GM18907 (cell line): ENCODE results near the gene ST8SIA3.

Experiments
- ATAC-seq: cut with Tn5 transposase; IDR thresholded peaks from one replicate; pipeline ENCODE4 v1.9.1; 2021; ENCODE audit warnings: mild to moderate bottlenecking, moderate library complexity; ENCODE audit not compliant: unreplicated experiment

The ST8SIA3 gene, protein sequence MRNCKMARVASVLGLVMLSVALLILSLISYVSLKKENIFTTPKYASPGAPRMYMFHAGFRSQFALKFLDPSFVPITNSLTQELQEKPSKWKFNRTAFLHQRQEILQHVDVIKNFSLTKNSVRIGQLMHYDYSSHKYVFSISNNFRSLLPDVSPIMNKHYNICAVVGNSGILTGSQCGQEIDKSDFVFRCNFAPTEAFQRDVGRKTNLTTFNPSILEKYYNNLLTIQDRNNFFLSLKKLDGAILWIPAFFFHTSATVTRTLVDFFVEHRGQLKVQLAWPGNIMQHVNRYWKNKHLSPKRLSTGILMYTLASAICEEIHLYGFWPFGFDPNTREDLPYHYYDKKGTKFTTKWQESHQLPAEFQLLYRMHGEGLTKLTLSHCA

DNA sequence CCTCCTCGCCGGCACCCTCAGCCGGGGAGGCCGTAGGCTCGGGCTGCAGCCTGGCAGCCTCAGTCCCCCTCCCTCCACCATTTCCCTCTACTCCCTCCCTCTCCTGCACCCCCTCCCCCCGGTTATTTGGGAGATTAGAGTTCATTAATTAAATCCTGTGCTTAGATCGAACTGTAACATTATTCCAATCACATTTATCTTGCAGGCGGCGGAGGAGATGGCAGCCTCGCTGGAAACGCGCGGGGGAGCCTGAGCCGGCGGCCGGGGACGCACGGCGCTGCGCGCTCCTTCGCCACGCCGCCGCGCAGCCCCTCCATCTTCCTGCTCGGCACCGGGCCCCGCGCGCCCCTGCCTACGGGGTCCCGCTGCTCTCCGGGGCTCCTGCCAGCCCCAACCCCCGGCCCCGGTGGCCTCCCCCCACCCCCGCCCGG is at the start of gene ST8SIA3:
Gene ST8SIA3 (plus strand): TSS at position 287 of the 431 bp plus-strand sequence. CDS start 290 bp downstream, outside the sequence.
- ATAC-seq: no peak

DNA sequence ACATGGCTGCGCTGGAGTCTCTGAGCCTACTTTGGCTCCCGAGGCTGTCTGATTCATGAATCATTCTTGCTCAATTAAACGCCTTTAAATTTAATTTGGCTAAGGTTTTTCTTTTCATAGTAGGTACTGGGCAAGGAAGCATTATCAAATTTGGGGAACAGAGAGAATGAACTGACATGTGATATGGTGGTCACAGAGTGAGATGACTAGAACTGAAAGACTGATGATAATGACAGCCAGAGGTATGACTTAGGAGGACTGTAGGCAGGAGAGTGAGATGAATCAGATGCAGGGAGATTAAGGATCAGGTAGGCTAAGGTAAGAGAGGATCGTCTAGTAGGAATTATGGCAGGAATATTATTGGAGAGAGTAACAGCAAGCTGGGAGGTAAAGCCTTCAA is 40.9 kb upstream of the ST8SIA3 start:
- no peak for ATAC-seq

DNA sequence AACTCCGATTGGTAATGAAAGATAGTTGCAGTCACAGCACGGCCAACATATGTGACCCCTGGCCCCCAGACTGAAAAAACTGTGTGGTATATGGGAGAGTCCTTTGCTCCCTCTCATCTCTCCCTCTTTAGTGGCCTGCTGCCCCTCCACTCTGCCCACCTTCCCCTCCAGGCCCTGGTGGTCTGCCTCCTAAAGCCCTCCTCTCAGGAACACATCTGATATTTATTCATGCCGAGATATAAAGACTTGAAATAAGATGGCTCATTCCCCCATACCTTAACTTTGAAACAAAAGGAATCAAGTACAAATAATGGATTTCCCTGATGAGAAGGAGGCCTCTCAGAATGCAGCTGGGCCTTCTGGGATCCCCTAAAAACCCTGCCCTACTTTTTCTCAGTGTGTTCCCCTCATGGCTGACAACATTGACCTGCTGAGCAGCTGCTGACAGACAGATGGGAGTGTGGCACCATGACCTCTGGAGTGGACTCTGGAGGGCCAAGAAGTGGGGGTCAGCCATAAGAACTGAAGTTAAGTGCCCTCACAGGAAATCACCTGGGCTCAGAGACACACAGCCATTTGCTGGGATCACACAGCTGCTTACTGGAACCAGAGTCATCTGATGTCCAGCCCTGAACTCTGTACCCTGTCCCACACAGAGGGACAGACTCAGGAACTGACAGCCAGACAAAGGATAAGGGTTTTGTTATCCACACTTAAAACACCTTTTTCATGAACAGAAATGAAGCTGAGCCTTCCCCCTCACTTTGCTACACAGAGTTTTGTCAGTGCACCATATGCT is 39.8 kb upstream of the ST8SIA3 start:
- ATAC-seq: no peak

GRCh38 chr18:57320603-57321002 is 31.8 kb upstream of the ST8SIA3 start:
- ATAC-seq: no peak

DNA sequence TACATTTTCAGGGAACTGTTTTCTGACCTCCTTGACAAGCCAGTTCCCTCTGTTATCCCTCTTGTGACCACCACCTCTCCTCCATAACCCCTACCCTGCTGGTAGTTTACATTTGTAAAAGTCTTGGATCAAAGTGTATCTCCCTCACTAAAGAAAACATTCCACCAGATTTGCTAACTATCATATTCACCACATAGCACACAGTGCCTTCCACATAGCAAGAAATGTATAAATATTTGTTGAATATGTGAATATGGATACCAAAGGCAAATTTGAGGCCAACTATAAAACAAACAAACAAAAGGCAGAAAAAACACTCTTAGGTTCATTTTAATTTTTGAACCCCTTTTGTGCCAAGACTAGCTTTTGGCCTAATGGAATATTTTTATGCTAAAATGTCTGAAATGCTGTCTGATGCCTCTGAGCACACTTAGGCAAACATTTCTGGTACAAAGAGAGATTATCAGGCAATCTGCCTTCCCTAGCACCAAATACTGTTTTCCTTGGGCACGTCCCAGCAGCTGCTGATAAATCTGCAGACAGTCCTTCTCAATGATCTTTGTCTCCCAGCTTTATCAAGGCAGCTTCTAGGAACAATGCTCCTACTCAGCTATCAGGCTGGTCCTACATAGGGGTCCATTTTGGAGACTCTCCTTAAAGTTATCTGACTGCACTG is 26.7 kb upstream of the ST8SIA3 start:
- no peak for ATAC-seq

DNA sequence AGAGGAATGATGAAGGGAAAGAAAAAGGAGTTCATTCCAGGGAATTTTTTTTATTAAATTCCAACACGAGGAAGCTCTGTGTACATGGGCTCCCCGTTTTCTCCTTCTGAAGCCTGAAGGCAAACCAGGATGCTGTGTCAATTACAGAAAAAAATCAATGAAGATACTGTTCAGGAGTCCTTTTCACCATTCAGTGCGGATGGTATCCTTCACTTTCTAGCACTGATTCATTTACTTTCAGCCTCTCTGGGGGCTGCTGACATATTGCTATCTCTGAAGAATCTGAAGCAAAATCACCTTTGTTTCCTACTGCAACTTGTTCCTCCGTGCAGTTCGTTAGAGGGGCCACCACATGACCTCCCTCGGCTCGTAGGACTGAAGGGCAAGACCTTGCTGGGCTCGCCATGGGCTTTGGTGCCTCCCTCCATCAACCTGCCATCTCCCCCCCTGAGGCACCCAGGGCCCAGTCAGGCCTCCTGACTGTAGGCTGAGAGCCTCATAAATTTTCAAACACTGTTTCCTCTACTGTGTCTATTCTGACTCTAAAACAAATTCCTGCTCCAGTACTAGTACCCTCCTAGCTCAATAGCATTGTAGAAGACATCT is 25.5 kb upstream of the ST8SIA3 start:
- no peak for ATAC-seq

GRCh38 chr18:57328665-57329064 is 23.7 kb upstream of the ST8SIA3 start:
- no peak for ATAC-seq

- ATAC-seq: no peak
Measured at GRCh38 chr18:57329856-57330255, 22.5 kb upstream of the ST8SIA3 start.

GRCh38 chr18:57331718-57332117 is 20.6 kb upstream of the ST8SIA3 start:
- no peak for ATAC-seq

DNA sequence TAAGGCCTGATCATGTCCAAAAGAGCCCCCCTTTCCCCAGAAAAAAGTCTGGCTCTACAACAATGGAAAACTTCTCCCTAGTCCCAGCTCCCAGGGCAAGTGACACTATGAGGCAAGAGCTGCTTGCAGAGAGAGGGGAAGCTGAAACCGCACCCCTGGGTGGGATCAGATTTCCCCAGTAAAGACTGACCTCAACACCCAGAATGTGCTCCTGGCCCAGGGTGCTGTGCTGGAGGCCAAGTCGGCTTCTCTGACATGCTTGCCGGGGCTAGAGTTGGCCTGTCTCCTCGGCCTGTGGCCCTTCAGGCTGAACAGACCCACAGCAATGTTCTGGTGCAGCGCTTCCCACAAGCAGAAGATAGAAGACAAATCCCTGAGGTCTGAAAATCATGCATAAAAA is 18.4 kb upstream of the ST8SIA3 start:
- ATAC-seq: no peak

GRCh38 chr18:57334383-57334782 is 18.0 kb upstream of the ST8SIA3 start:
- no peak for ATAC-seq

DNA sequence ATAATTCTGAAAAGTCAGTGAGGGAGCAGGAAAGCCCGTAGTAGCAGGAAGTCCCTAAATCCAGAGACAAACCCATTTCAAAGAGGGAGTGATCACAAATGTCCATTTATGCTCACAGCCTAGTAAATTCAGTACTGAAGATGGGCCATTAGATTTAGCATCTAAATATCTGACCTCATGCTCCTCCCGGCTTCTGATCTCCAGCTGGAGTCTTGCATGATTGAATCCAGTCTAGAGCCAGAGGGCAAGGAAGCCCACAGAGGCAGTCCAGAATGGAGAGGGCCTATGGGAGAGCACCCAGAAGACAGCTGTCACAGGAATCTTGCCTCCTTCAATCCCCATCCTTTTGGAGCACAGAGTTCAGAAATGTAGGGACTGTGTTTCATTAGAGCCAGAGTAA is 16.0 kb upstream of the ST8SIA3 start:
- no peak for ATAC-seq

DNA sequence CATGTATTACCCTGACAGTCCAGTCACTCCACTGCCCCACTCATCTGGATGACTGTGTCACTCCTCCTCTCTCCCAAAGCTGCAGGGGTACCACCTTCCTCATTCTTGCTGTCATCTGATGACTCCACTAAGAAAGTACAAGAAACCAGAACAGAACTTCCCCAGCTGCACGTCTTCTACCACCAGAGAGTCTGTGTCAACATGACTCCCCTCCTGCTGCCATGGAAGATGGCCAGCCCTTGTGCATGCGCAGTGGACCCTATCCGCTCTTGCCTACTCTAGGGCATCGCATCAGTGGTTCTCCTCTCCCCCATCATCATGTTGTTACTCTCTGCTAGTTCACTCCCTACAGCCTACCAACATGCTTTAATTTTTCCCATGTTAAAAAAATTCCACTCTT is 14.5 kb upstream of the ST8SIA3 start:
- ATAC-seq: no peak

GRCh38 chr18:57343833-57344232 is 8.5 kb upstream of the ST8SIA3 start:
- ATAC-seq: no peak

GRCh38 chr18:57346876-57347275 is 5.5 kb upstream of the ST8SIA3 start:
- ATAC-seq: no peak

GRCh38 chr18:57347784-57348183 is 4.6 kb upstream of the ST8SIA3 start:
- no peak for ATAC-seq

- no peak for ATAC-seq
Measured at GRCh38 chr18:57352761-57353136, 392 bp downstream of the ST8SIA3 start.

DNA sequence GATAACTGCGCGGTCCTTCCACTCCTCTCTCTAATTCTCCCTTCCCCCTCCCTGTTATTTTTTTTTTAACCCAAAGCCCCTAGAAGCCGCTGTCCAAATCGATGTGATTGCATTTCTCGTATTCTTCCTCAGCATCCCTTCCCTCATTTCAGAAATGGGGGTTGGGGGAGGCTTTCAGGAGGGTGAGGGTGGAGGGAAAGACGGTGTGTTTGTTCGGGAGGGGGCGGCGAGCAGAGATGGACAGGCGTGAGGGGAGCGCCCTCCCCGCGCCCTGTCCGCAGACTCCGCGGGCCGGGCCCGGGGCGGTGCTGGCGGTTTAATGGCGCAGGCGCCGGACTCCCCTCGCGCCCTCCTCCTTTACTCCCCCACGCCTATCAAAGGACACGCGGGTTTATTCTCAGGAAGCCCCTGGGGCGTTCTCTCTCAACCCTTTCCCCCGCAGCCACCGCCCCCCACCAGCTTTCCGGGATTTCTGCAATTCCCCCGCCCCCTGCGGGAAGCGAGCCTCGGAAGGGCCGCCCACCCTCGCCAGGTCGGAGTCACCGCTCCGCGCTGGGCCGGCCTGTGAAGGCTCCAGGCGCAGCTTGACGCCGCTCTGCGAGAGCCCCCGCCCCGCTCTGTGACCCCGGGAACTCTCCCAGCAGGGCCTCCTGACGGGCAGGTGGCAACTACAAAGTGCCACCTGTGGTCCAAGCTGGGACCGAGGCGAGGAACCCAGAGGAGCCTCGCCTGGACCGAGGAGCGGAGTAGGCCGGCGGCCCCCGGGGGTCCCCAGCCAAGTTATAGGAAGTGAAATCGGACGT is 981 bp downstream of the ST8SIA3 start:
- ATAC-seq: no peak

GRCh38 chr18:57353940-57354461 is 1.6 kb downstream of the ST8SIA3 start:
- ATAC-seq: no peak

- no peak for ATAC-seq
Measured at GRCh38 chr18:57359433-57359832, 7.1 kb downstream of the ST8SIA3 start.
